GM12801 (cell line): Measurements from ENCODE around the gene EN2.

Experiments
- TF ChIP-seq, protein P1 (sequence below): IDR thresholded peaks from one replicate; pipeline ENCODE4 v1.5.1; 2011; ENCODE audit warnings: control low read depth; ENCODE audit not compliant: insufficient read length; ENCODE audit errors: extremely low read depth

Gene EN2

DNA sequence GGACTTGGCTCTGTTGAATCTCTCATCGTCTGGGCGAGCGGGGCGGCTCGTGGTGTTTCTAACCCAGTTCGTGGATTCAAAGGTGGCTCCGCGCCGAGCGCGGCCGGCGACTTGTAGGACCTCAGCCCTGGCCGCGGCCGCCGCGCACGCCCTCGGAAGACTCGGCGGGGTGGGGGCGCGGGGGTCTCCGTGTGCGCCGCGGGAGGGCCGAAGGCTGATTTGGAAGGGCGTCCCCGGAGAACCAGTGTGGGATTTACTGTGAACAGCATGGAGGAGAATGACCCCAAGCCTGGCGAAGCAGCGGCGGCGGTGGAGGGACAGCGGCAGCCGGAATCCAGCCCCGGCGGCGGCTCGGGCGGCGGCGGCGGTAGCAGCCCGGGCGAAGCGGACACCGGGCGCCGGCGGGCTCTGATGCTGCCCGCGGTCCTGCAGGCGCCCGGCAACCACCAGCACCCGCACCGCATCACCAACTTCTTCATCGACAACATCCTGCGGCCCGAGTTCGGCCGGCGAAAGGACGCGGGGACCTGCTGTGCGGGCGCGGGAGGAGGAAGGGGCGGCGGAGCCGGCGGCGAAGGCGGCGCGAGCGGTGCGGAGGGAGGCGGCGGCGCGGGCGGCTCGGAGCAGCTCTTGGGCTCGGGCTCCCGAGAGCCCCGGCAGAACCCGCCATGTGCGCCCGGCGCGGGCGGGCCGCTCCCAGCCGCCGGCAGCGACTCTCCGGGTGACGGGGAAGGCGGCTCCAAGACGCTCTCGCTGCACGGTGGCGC lies at the start of gene EN2:
Gene EN2, plus strand, starts transcription at position 19 of the 767 bp plus-strand sequence. Its CDS starts 249 bp downstream, at position 268.
- TF ChIP-seq, protein P1, sequence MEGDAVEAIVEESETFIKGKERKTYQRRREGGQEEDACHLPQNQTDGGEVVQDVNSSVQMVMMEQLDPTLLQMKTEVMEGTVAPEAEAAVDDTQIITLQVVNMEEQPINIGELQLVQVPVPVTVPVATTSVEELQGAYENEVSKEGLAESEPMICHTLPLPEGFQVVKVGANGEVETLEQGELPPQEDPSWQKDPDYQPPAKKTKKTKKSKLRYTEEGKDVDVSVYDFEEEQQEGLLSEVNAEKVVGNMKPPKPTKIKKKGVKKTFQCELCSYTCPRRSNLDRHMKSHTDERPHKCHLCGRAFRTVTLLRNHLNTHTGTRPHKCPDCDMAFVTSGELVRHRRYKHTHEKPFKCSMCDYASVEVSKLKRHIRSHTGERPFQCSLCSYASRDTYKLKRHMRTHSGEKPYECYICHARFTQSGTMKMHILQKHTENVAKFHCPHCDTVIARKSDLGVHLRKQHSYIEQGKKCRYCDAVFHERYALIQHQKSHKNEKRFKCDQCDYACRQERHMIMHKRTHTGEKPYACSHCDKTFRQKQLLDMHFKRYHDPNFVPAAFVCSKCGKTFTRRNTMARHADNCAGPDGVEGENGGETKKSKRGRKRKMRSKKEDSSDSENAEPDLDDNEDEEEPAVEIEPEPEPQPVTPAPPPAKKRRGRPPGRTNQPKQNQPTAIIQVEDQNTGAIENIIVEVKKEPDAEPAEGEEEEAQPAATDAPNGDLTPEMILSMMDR = no peak

DNA sequence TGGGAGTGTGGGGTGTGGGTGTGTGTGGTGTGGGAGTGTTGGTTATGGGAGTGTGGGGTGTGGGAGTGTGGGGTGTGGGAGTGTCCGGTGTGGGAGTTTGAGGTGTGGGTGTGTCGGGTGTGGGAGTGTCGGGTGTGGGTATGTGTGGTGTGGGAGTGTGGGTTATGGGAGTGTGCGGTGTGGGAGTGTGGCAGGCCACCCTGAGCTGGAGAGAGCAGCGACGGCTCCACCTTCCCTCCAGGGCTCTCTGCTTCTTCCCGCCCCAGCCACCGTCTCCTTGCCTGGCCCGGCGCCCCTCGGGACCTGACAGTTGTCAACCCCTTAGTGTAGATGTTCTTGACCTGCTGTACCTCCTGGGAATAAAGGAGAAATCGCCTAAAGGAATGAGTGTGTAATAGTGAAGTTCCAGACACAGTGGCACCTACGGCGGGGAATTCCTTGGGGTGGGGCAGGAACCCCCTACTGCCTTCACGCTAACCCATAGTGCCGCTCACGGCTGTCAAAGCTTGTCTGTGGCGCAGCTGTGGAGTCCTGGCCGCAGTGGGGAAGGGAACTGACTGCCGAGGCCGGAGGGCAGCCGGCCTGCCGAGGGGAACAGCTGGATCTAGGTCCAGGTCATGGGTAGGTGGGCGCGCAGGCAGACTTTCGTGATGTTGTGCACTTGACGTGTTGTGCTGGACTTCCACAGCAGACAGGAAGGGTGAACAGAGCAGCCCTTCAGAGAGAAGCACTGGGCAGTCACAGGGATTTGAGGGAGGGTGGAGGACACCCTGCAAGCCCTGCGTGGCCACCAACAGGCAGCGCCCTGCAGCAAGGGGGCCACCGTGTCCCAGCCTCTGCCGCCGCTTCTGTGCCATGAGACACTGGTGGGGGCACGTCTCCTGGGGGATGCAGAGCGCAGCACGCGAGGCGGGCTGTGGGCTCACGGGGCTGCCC lies 49.0 kb upstream of the EN2 start:
- TF ChIP-seq, protein P1 = no peak

DNA sequence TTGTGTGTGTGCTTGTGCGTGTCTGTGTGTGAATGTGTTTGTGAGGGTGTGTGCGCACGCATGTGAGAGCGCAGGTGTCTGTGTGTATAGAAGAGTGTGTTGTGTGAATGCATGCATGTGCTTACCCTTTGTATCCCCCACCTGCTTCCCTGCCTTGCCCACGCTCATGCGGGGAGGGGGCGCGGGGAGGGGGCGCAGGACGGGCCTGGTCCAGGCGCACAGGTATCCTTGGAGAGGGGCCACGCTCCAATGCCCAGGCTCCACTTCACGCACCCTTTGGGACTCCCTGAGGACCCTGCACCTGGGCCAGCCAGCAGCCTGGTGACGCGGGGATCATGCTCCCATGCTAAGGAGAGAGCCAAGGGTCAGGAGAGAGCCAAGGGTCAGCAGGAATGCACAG lies 47.9 kb upstream of the EN2 start:
- TF ChIP-seq, protein P1 = no peak

DNA sequence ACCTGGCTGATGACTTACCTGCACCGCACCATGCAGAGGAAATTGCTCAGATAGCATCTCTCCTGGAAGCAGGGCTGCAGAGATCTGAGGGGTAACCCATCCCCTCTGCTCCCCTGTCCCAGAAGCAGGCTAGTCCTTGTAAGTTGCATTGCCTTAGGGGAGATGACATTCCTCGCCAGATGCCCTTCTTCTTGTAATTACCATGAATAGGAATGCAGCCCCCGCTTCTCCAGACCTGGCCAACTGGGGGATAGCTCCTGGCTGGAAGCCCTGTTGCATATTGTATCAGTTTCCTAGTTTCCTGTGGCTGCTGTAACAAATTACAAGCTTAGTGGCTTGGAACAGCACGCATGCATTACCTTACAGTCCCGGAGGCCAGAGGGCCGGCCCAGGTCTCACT lies 47.5 kb upstream of the EN2 start:
- TF ChIP-seq, protein P1 = no peak

DNA sequence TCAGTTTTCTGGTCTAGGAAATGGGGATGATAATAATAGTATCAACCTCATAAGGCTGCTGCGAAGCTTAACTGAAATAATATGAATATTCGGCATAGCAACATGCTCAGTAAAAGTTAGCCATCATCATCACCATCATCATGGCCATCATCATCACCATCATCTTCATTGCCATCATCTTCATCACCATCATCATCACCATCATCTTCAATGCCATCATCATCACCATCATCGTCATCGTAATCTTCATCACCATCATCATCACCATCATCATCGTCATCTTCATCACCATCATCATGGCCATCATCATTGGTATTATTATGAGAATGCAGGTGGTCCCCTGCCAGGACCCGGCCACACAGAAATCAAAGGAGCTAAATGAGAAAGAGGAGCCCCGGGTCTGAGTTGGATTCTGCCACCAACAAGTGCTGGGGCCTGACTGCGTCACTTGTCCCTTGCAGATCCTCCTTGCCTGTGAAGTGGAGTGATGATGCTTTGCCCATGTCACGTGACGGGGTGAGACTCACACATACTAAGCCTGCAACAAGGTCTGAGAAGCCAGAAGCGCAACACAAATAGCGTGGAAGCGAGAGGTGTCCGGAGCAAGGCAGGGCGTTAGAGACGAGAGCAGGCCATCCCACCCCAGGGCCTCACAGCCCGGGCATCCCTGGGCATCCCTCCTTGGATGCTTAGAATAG lies 46.1 kb upstream of the EN2 start:
- TF ChIP-seq, protein P1 = no peak

DNA sequence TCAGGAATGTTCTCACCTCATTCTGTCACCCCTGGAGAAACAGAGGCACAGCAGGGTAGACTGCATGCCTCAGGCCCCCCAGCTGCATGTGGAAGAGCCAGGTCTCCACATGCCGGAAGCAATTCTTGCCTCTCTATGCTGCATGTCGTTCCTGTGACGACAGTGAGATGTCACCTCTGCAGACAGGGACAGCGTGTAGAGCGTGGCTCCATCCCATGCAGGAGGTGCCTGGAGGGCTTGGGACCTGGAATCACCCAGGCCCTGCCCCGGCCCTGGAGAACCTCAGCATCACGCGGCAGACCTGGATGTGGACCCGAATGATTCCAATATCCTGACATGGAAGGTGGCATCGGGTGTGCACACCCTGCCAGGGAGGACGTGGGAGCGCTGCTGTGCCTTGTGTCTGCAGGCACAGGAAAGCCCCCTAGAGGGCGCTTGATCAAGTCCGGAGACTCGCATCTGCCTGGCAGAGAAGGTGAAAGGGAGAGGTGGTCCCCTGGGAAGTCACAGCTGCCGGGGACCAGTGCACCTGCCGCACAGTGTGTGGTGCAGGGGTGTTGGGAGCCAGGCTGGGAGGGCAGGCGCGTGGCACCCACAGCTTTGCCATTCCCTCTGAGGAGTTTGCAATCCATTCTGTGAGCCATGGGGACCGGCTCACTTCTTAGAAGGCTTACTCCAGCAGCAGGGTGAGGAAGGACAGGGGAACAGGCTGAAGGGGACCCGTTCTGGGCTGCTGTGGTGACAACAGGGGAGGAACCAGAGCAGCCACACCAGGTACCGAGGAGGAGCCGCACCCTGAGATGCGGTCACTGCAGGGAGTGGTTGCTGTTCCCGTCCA lies 45.3 kb upstream of the EN2 start:
- TF ChIP-seq, protein P1 = no peak
